Measurements from ENCODE around the gene IQCH. TPM values are rescaled to one million over a fixed set of nuclear protein-coding genes. Genes with fewer than 3 reads are reported as not detected.

The IQCH gene
- total RNA-seq, 2 experiments from 2014 or later: 1.2 to 1.7 TPM

DNA sequence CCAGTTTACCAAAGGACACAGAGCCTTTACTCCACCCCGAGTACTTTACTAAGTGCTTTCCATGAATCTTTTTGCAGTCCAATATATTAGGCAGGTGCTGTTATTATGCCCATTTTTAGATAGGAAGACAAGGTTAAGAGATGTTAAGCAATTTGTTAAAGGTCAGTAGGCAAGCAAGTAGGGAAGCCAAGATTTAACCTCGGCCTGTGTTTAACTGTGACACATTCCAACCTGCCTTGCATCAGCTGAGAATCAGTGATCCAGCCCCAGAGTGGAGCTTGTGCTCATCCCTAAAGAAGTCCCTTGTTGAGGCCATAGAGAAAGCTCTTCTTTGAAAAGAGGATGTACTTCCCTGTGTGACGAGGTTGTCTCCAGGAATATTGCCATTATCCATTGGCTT is 215.1 kb downstream of the IQCH start:
- Mint-ChIP-seq H3K9me3 (no peaks in the 10 kb centered on the region), H3K27me3 (no peaks in the 10 kb centered on the region), H3K4me3 (no peak overlapping the region), H3K27ac (no peak overlapping the region), H3K36me3 (ENCODE audit: low read depth) (no peaks in the 10 kb centered on the region), H3K4me1 (ENCODE audit: low read depth) (no peaks in the 10 kb centered on the region)
- CTCF ChIA-PET: no interaction called here
- TF ChIP-seq, protein P1, sequence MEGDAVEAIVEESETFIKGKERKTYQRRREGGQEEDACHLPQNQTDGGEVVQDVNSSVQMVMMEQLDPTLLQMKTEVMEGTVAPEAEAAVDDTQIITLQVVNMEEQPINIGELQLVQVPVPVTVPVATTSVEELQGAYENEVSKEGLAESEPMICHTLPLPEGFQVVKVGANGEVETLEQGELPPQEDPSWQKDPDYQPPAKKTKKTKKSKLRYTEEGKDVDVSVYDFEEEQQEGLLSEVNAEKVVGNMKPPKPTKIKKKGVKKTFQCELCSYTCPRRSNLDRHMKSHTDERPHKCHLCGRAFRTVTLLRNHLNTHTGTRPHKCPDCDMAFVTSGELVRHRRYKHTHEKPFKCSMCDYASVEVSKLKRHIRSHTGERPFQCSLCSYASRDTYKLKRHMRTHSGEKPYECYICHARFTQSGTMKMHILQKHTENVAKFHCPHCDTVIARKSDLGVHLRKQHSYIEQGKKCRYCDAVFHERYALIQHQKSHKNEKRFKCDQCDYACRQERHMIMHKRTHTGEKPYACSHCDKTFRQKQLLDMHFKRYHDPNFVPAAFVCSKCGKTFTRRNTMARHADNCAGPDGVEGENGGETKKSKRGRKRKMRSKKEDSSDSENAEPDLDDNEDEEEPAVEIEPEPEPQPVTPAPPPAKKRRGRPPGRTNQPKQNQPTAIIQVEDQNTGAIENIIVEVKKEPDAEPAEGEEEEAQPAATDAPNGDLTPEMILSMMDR (IDR thresholded peaks at IDR 0.05): no peak
- ATAC-seq: no peak
- intact Hi-C loops (cut with micrococcal nuclease): no loop called here
- no peak for DNase-seq
- POLR2A ChIA-PET: no interaction called here

DNA sequence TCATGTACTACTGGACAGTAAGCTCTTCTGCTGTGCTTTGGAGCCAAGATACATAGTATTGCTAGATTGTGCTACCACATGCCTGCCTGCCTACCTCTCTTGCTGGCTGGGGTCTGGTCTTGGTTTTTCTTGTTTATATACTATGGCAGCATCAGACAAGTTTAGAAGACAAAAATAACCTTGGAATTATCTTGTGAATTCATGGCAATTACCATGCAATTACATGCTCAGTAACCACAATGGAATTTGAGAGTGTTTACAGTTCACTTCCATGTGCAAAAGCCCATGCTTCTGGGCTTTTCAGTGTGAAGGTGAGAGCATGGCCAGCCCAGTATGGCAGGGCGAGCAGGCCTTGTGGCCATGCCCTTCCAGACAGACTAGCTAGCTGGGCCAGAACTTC is 218.4 kb downstream of the IQCH start:
- Mint-ChIP-seq H3K27me3 (no peaks in the 10 kb centered on the region), H3K9me3 (no peaks in the 10 kb centered on the region), H3K4me3 (no peak overlapping the region), H3K4me1 (ENCODE audit: low read depth) (no peaks in the 10 kb centered on the region), H3K27ac (no peak overlapping the region), H3K36me3 (ENCODE audit: low read depth) (no peaks in the 10 kb centered on the region)
- no peak for ATAC-seq
- no peak for DNase-seq
- TF ChIP-seq, protein P1 (IDR thresholded peaks at IDR 0.05): no peak
- ChIA-PET CTCF (no interaction called here), POLR2A (no interaction called here)
- intact Hi-C loops (cut with micrococcal nuclease): no loop called here

DNA sequence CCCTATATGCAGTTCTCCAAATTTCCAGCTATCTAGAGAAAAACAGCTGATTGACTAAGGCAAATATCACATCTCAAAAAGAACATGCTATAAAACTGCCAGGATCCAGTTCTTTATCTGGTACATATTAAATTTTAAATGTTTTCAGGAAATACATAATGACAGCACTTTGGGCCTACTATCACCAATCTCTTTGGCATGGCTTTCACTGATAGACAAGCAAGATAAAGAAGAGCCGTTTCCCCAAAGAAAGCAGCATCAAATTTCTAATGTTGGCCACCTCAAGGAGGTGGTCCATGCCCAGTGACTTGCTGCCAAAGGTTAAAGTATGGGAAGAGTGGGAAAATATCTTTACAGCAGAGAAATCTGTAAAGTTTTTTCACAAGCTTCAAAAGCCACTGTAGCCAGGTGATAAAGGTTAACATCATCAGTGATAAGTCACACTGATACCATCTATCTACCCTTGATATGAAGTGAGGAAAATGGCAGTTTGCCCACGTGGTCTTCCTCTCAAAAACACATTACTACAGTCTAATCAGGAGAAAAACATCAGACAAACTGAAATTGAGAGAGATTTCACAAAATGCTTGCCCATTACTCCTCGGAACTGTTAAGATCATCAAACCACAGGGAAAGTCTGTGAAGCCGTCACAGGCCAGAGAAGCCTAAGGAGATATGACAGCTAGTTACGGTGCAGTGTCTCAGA is 220.0 kb downstream of the IQCH start:
- H3K27ac Mint-ChIP-seq: no peak overlapping the region
- H3K27me3 Mint-ChIP-seq: no peaks in the 10 kb centered on the region
- intact Hi-C loops (cut with micrococcal nuclease): no loop called here
- no peaks in the 10 kb centered on the region for H3K36me3 Mint-ChIP-seq (ENCODE audit: low read depth)
- TF ChIP-seq, protein P1 (IDR thresholded peaks at IDR 0.05): no peak
- ATAC-seq (no peak), DNase-seq (no peak)
- H3K9me3 Mint-ChIP-seq: no peaks in the 10 kb centered on the region
- H3K4me1 Mint-ChIP-seq (ENCODE audit: low read depth): no peaks in the 10 kb centered on the region
- ChIA-PET CTCF (interaction anchor here (1.2 kb wide), 1 partner anchor 17 kb away, joined by 4 read pairs; no protein-coding TSS in a partner anchor), POLR2A (no interaction called here)
- no peak overlapping the region for H3K4me3 Mint-ChIP-seq

DNA sequence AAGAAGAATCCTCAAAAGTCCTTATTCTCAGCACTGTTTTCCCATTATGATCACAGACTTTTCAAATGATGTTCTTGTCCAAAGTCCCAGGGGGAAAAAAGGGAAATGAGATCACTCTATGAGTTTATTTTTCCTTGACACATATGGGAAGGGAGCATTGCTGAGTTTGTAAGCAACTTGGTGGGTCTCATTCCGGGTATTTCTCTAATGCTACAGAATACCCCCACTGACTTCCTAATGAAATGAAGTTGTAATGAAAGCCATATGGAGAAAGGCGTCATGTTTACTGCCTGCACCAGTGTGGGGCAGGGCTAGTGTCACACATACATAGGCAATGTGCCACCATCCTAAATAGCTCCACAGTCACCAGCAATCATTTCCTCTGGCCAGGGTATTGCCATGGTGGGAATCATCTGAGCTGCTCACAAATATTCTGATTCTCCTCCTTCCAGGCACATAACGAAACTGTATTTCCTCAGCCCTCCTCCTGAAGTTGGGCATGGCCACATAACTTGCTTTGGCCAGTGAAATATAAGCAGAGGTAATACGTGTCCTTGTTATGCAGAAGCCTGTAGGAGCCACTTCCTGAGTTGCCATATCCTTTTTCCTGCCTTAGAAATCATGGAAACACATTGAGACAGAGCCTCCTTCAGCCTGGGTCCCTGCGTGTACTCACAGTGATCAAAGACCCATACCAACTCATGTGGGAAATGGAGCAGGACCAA is 225.4 kb downstream of the IQCH start:
- ChIA-PET POLR2A (no interaction called here), CTCF (no interaction called here)
- Mint-ChIP-seq H3K36me3 (ENCODE audit: low read depth) (peaks cover 8% of the 10 kb centered on the region), H3K4me1 (ENCODE audit: low read depth) (peaks cover 6% of the 10 kb centered on the region), H3K27me3 (no peaks in the 10 kb centered on the region), H3K4me3 (no peak overlapping the region), H3K27ac (no peak overlapping the region), H3K9me3 (peaks cover 3% of the 10 kb centered on the region)
- intact Hi-C loops (cut with micrococcal nuclease): no loop called here
- ATAC-seq (no peak), DNase-seq (no peak)
- TF ChIP-seq, protein P1 (IDR thresholded peaks at IDR 0.05): no peak

DNA sequence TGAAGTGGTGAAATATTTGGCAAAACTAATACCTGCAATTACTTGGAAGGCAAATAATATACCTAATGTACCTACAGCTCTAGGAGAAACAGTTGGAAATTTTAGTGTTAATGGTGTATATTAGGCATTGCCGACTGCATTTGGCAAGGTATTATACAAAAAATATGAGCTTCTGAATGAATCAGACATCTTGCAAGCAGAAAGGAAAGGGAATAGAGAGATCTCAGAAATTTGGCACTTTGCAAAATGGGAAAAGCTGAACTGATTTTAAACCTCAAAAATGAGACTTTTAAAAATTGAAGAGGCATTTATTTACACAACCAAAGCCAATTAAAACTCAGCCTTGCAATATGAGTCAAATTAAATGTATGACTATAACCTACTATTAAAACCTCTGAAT is 226.2 kb downstream of the IQCH start:
- ATAC-seq (no peak), DNase-seq (no peak)
- H3K9me3 Mint-ChIP-seq: peaks cover 6% of the 10 kb centered on the region
- H3K4me3 Mint-ChIP-seq: no peak overlapping the region
- H3K4me1 Mint-ChIP-seq (ENCODE audit: low read depth): peaks cover 6% of the 10 kb centered on the region
- H3K27me3 Mint-ChIP-seq: no peaks in the 10 kb centered on the region
- no peak overlapping the region for H3K27ac Mint-ChIP-seq
- intact Hi-C loops (cut with micrococcal nuclease): no loop called here
- ChIA-PET CTCF (no interaction called here), POLR2A (interaction anchor here (0.6 kb wide), 1 partner anchor 153 kb away, joined by 3 read pairs; no protein-coding TSS in a partner anchor)
- TF ChIP-seq, protein P1 (IDR thresholded peaks at IDR 0.05): no peak
- peaks cover 11% of the 10 kb centered on the region for H3K36me3 Mint-ChIP-seq (ENCODE audit: low read depth)
